HepG2 (cell line): ENCODE data around the gene DISP2. TPM values are rescaled to one million over a fixed set of nuclear protein-coding genes. Genes with fewer than 3 reads are reported as not detected.

Source experiments
- ATAC-seq: fragments of 200-7000 bp; cut with Tn5 transposase; 3 replicates; pipeline ENCODE4 v1.9.1; 2020; ENCODE audit warnings: mild to moderate bottlenecking, moderate library complexity
- BruUV-seq: library from RNA; stranded (reverse); fragments of 400-500 nt; replicated peaks from 2 replicates; lab custom pipeline; 2021; lab: Mats Ljungman, UMichigan
- CTCF ChIA-PET: fragments of 300-600 bp; formaldehyde crosslinking; extraction: SDS; loops from one replicate; lab custom pipeline; 2021; ENCODE audit warnings: low total read pairs, inconsistent platforms, low intra/inter-chr PET ratio; lab: Yijun Ruan, JAX
- POLR2A ChIA-PET: fragments of 350-600 bp; sonication (Branson Sonifier 250); formaldehyde crosslinking; loops from one replicate; lab custom pipeline; 2020; ENCODE audit warnings: antibody characterized with exemption, inconsistent platforms; lab: Yijun Ruan, JAX
- DNase-seq: peaks from one replicate; pipeline ENCODE4 v3.0.0-alpha.2; 2015; ENCODE audit warnings: low spot score
- FAIRE-seq: peaks from 3 replicates; lab custom pipeline; 2011; peaks lifted over from hg19 to GRCh38; lab: Jason Lieb, UNC
- H2AFZ ChIP-seq: one replicate; pipeline ENCODE4 v1.6.1; 2011; ENCODE audit warnings: low read length, inconsistent platforms
- H3K27ac ChIP-seq: fragments of 300-600 bp; 3 replicates; pipeline ENCODE4 v1.8.0; 2011; ENCODE audit warnings: mixed run types, mild to moderate bottlenecking, mixed read lengths, low read length, inconsistent platforms; ENCODE audit not compliant: insufficient read depth; ENCODE audit errors: extremely low read length
- H3K27me3 ChIP-seq, 2 experiments: fragments of 200-600 bp in 1 of 2; 2 replicates in 1 of 2; 3 replicates in 1 of 2; pipeline versions ENCODE4 v1.6.0 to v1.8.0; 2011; ENCODE audit warnings: low read length in 2 of 2, mild to moderate bottlenecking in 2 of 2, moderate library complexity in 2 of 2, inconsistent platforms in 1 of 2; ENCODE audit not compliant: insufficient read depth in 2 of 2, control insufficient read depth in 1 of 2
- H3K36me3 ChIP-seq, 2 experiments: fragments of 200-600 bp in 1 of 2; replicated peaks in 1 of 2; 2 replicates in 1 of 2; 3 replicates in 1 of 2; pipeline versions ENCODE4 v1.5.1 to v1.8.0; 2011; ENCODE audit warnings: low read length in 2 of 2, inconsistent platforms in 1 of 2; ENCODE audit not compliant: insufficient read depth in 2 of 2, control insufficient read depth in 1 of 2
- H3K4me1 ChIP-seq: 2 replicates; pipeline ENCODE4 v1.5.1; 2012; ENCODE audit warnings: low read length, inconsistent platforms; ENCODE audit not compliant: insufficient read depth
- H3K4me2 ChIP-seq: 2 replicates; pipeline ENCODE4 v1.6.0; 2011; ENCODE audit warnings: low read depth, low read length, inconsistent platforms
- H3K4me3 ChIP-seq, 3 experiments: fragments of 200-600 bp in 1 of 3; sonication (generic), shearing (Covaris generic) in 1 of 3; replicated peaks in 1 of 3; 2 replicates each; pipeline ENCODE4 v1.5.1; 2011 to 2016; ENCODE audit warnings: low read length in 3 of 3, inconsistent platforms in 2 of 3, low read depth in 2 of 3, mild to moderate bottlenecking in 2 of 3, control low read depth in 1 of 3, mixed read lengths in 1 of 3; ENCODE audit not compliant: insufficient read depth in 1 of 3
- H3K79me2 ChIP-seq: one replicate; pipeline ENCODE4 v1.6.1; 2011; ENCODE audit warnings: low read length, inconsistent platforms; ENCODE audit not compliant: insufficient read depth
- H3K9ac ChIP-seq: 2 replicates; pipeline ENCODE4 v1.6.0; 2011; ENCODE audit warnings: mild to moderate bottlenecking, low read depth, low read length, inconsistent platforms; ENCODE audit not compliant: insufficient read depth
- H3K9me3 ChIP-seq: 2 replicates; pipeline ENCODE4 v1.5.1; 2012; ENCODE audit warnings: mild to moderate bottlenecking, low read length
- H4K20me1 ChIP-seq: 2 replicates; pipeline ENCODE4 v1.6.0; 2011; ENCODE audit warnings: inconsistent platforms, mild to moderate bottlenecking, low read length, moderate library complexity; ENCODE audit not compliant: insufficient read depth
- ERF ChIP-seq: IDR thresholded peaks from 2 replicates; pipeline ENCODE4 v1.6.1; 2018; ENCODE audit warnings: missing biosample characterization, missing genetic modification reagents
- GTF2F1 ChIP-seq: fragments of 150-350 bp; IDR thresholded peaks from 2 replicates; pipeline ENCODE4 v1.6.1; 2014; ENCODE audit warnings: low read length
- POLR2G ChIP-seq: fragments of 200-400 bp; formaldehyde crosslinking; IDR thresholded peaks from 2 replicates; pipeline ENCODE4 v1.6.1; 2018; ENCODE audit warnings: mild to moderate bottlenecking, low read depth, low read length, moderate library complexity
- RFX1 ChIP-seq: fragments of 450-650 bp; IDR thresholded peaks from 2 replicates; pipeline ENCODE4 v1.6.1; 2017
- ZNF484 ChIP-seq: sonication (generic); formaldehyde crosslinking; IDR thresholded peaks from 2 replicates; pipeline ENCODE4 v1.5.1; 2020; ENCODE audit warnings: mild to moderate bottlenecking, low read depth, missing genetic modification reagents, borderline replicate concordance
- WGBS: methylation state at CpG from one replicate; pipeline ENCODE4 v1.1.6; 2017; ENCODE audit warnings: low lambda C conversion rate; 5-methylcytosine and 5-hydroxymethylcytosine counted together
- in situ Hi-C: cut with HindIII; loops from 2 replicates; pipeline ENCODE4 v1.10.0; 2017; ENCODE audit warnings: low pct_unique_long_range_greater_than_20kb; ENCODE audit not compliant: extremely low pct_ligation_motif_present
- intact Hi-C: fragments of 100-400 bp; cut with micrococcal nuclease; formaldehyde crosslinking; loops from one replicate; pipeline ENCODE4 v1.10.0; 2022; ENCODE audit not compliant: unreplicated experiment
- polyA plus RNA-seq, 8 experiments: library from polyadenylated mRNA; depleted of rRNA in 3 of 8; stranded (reverse) in 7 of 8; unstranded in 1 of 8; fragments of >200 nt; fragmentation: Illumina TruSeq in 4 of 8; extraction: Trizol in 4 of 8; gene quantifications; 2 replicates each; pipeline versions ENCODE4 v1.2.1 to v1.2.3, GENCODE V29; 2011 to 2016; ENCODE audit warnings: low read depth in 4 of 8, missing spikeins in 1 of 8, mixed read lengths in 1 of 8; ENCODE audit not compliant: insufficient read depth in 1 of 8
- total RNA-seq, 5 experiments: library from RNA; depleted of rRNA; stranded (reverse); fragments of >200 nt; fragmentation: Illumina TruSeq; extraction: Trizol; gene quantifications; 2 replicates each; pipeline ENCODE4 v1.2.3, GENCODE V29; 2016; ENCODE audit warnings: low read depth in 1 of 5

Gene DISP2
- total and polyA plus RNA-seq, 2 of the 13 experiments (the other 11 are each of a cell fraction or from before 2014, with no cell fraction given), result 0.09 to 0.32 TPM

DNA sequence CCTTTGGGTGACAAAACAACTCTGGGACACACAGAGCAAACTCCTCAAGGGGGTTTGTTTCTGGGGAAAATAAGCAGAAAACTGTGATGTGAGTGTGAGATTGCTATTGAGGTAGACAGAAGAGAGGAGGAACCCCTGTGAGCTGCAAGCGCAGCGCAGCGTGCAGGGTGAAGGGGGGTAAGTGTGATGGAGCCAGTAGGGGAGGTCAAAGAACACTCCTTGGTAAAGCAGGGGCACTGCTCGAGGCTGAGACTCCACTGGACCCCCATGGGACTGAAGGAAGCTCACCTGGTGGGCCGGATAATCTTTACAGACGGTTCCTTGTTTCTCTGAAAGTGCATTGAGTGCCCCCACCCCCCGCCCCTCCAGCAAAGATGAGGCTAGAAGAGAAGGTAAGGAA, 27.0 kb upstream of the DISP2 start (continued):
- no peak for TF ChIP-seq ZNF484
- no peak for TF ChIP-seq ERF (CRISPR knock-in tag)

DNA sequence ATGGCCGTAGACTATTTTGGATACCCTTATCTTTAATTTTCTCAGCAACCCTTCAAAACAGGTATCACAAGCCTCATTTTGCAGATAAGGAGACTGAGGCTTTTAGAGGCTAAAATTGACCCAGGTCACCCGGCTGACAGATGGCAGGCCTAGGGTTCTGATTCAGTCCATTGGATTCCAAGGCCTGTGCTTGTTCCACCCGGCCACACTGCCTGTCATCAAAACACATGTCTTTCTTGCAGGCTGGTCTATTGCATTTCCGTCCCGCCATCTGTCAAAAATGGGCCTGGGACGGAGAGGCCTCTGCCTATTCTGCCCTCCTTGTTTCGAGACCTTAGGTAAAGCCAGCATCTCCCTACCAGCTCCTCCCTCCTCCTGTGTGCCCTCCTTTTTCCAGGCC, 26.4 kb upstream of the DISP2 start:
- H3K79me2 ChIP-seq, result no peaks in the 10 kb centered on the region
- FAIRE-seq (no peak), DNase-seq (no peak), ATAC-seq (no peak)
- H3K4me2 ChIP-seq, result no peak overlapping the region
- H3K9ac ChIP-seq, result no peak overlapping the region
- ChIA-PET POLR2A (interaction anchor here (1.4 to 1.8 kb wide), 2 partner anchors 8 kb away, joined by 3 to 5 read pairs; partner anchors contain the start of genes CCDC9B and INAFM2), CTCF (no interaction called here)
- 81% methylated on average over 5 of the region's 7 CpGs for WGBS
- H2AFZ ChIP-seq, result no peak overlapping the region
- peaks cover 19% of the 10 kb centered on the region for H3K4me1 ChIP-seq
- in situ Hi-C loops (no loop called here), intact Hi-C loops (no loop called here)
- BruUV-seq, result no TSS peak
- no peak overlapping the region for H3K27ac ChIP-seq
- no peaks in the 10 kb centered on the region for H4K20me1 ChIP-seq
- no peaks in the 10 kb centered on the region for H3K36me3 ChIP-seq
- no peak for TF ChIP-seq GTF2F1
- no peaks in the 10 kb centered on the region for H3K9me3 ChIP-seq
- H3K27me3 ChIP-seq, result no peaks in the 10 kb centered on the region
- no peak overlapping the region for H3K4me3 ChIP-seq

DNA sequence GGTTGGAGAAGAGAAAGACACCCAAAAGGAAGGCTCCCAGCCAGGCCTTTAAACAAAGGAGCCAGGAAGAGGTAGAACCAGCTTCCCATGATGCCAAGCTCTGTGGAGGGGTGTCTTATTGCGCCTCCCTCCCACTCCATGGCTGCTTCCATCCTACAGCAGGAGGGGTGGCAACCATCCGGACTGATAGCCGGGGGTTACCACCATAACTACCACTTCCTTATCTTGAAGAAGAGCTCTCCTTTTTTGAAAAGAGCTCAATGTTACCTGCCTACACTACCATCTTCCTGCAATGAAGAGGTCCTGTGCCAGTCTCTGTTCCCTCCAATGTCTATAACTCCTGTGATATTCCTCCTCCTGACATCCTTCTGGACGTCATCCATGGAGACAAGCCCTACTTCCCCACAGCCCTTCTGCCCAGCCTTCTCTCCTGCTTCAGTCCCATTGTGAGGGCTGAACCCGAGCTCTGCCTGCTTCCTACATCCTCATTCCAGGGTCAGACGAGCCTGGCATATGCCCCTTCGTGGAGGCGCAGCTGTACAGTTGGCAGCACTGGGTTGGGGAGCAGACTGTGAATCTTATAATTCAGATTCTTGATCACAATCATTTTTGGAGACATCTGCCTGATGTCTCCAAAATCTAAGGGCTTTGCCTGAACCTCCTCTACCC, 25.8 kb upstream of the DISP2 start:
- TF ChIP-seq RFX1 (no peak), POLR2G (peak; percentile 35)
- Histone ChIP-seq H4K20me1 (no peaks in the 10 kb centered on the region), H3K27me3 (no peaks in the 10 kb centered on the region), H3K36me3 (no peaks in the 10 kb centered on the region; a peak in 1 of 5 replicates), H3K27ac (no peak overlapping the region), H3K9ac (no peak overlapping the region), H3K9me3 (no peaks in the 10 kb centered on the region), H3K4me1 (peaks cover 19% of the 10 kb centered on the region), H3K79me2 (no peaks in the 10 kb centered on the region), H2AFZ (no peak overlapping the region), H3K4me2 (no peak overlapping the region), H3K4me3 (no peak overlapping the region)
- in situ Hi-C loops, result no loop called here
- 67% methylated on average over 8 of the region's 8 CpGs for WGBS
- ChIA-PET CTCF (no interaction called here), POLR2A (interaction anchor here (1.4 to 1.8 kb wide), 2 partner anchors 8 to 9 kb away, joined by 3 to 5 read pairs; partner anchors contain the start of genes CCDC9B and INAFM2)
- intact Hi-C loops, result no loop called here
- ATAC-seq, result no peak
- BruUV-seq, result no TSS peak
- no peak for DNase-seq
- no peak for FAIRE-seq
